RPMI8226 (cell line): Measurements from ENCODE around the gene GDPD5.

Experiments
- DNase-seq: peaks from one replicate; pipeline ENCODE4 v3.0.0-alpha.2; 2015

The GDPD5 gene

DNA sequence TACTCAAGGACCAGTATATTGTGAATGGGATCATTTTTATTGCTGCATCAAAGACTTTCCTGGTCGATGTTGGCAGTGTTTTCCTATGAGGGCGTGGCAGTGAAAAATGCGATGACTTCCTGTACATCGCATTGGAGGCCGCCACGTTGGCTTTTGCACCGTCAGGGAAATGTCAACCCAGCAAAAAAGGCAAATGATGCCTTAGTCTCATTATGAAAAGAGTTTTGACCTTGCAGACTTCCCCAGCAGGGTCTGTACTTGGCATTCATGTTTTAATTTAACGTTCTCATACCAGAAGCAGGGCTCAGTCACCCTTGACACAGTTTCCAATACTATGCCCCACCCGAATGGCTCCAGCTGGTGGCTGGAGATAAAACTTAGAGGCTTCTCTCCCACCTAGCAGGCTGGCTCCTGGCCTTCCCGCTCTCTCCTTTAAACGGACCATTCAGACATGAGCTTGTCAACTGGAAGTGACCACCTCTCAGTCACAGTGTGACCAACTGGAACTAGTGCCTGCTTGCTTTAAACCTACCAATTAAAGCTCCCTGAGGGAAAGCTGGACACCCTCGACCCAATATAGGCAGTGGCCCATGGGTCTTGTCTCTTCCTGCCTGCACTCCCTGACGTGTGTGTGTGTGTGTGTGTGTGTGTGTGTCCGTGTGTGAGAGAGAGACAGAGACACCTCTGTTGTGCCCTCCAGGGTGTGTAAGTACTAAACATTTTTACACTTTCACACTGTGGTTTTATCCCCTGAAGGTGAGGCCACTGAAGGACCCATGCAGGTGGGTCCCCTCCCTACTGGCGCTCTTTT lies 8.7 kb upstream of the GDPD5 start:
- peak; percentile 71 for DNase-seq

- no peak for DNase-seq
These were observed 8.1 kb upstream of the GDPD5 start for GRCh38 chr11:75533896-75534258.

- DNase-seq = peak; percentile 79
These were observed 6.7 kb upstream of the GDPD5 start for GRCh38 chr11:75532200-75533048.

DNA sequence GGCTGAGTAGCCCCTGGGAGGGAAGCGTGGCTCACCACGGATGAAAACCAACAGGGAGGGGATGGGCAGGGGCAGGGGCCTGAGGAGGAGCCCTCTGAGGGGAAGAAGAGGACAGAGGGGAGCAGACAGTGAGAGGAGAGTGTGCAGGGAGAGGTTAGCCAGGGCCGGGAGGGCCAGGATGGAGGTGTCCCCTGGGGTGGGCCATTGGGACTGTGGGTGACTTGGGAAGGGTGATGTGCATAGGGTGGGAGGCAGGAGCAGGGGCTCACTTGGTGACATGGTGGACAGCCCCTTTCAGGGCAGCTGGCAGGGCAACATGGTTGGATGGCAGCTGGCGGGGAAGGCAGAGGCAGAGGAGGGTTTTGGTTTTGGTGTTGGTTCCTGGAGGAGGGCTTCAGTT lies 5.6 kb upstream of the GDPD5 start:
- no peak for DNase-seq

GRCh38 chr11:75530577-75530976 lies 4.8 kb upstream of the GDPD5 start:
- DNase-seq = no peak

- no peak for DNase-seq
These were observed 2.4 kb upstream of the GDPD5 start for GRCh38 chr11:75527938-75528735.

DNA sequence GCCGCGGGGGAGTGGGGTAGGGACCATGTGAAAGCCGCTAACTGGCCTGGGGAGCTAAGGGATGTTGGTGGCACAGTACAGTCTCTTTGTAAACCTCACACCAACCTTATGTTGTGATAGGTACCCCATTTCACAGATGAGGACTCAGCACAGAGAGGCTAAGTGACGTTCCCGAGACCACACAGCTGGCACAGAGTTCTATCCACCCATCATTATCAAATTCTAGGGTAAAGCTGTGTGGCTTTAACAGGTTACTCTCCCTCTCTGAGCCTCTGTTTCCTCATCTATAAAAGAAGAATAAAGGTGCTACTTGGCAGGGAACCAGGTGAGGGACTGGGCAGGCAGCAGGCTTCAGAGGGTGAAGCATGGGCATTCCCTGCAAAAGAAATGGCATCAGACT lies 1.4 kb upstream of the GDPD5 start:
- DNase-seq = no peak

GRCh38 chr11:75526192-75526541 lies 426 bp upstream of the GDPD5 start:
- no peak for DNase-seq

DNA sequence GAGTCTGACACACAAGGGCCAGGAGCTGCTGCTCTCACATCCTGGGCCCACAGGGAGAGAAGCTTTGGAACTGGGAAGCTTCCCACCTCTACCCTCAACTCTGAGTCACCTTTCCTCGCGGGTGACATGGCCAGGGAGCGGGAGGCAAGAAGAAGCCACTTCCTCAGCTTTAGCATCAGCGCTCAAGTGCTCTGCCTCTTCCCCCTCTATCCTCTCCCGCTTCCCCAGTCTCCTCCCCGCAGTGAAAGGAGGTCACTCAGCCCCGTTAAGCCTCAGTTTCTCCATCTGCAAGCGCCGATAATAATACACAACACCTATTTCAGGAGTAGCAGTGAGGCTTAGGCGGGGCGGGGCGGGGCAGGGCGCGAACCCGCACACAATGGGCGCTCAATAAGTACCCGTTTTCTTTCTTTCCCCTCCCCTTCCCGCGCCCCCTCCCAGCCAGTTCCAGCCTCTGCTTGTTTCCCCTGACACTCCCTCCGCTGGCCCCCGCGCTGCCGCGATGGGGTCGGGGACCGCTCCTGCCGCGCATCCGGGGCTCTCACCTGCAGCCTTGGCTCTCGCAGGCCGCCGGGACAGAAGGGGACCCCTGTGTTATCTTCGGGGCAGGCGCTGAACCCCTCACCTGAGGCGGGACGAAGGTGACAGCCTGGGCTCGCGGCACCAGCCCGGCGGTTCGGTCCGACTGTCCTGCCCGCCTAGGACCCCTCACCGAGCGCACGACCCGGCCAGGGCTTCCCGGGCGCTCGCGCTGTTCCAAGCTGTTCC lies 892 bp downstream of the GDPD5 start:
- DNase-seq = no peak

DNA sequence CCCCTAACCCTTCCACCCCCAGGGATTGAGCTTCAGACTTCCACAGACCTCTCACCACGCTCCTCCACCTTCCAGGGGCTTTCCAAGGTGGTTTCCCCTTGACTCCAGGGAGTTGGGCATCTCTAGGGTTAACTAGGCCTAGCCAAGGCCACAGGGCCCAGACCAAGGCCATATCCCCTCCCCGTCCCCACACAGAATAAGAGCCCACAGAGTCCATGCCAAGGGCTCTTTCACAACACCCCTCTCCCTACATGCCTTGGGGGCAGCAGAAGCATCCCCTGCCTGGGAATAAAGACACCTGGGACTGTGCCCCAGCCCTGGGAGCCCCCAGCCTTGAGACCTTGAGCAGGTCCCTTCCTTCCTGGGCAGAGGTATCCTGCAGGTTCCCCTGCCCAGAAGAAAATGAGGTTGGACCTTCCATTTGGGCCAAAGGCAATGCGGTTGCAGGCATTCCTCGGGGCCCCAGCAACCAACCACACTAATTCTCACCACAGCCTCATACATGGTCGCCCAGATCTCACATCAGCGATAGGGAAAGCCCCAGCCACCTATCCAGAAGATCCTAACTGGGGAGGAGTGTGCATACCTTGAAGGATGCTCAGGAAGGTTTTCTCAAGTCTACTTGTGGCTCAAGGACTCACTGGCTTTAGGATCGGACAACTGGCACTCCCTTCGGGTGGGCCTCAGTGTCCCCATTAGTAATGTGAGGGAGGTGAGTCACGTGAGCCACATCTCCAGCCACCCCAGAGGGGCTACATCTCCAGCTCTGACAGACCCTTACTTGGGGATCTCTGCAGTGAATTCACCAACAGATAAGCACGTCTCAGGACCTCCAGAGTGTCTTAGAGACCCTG lies 1.7 kb downstream of the GDPD5 start:
- no peak for DNase-seq

GRCh38 chr11:75523189-75523588 lies 2.6 kb downstream of the GDPD5 start:
- DNase-seq = no peak

GRCh38 chr11:75522286-75523044 lies 3.3 kb downstream of the GDPD5 start:
- no peak for DNase-seq

DNA sequence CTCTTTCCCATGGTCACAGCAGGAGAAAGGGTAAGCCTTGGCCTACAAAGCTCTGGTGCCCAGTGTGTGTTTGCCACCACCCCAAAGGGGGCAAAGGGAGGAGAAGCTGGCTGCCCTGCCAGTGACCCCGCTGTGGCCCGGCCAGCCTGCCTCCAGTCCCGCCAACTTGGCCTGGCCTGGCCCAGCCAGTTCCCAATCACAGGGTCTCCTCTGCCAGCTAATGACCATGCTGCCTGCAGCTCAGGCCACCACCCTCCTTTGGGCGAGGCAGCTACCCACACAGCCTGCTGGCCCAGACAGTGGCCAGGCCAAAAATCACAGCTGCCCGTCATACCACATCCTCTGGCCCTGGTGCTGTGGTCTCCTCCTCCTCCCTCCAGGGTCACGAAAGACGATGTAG lies 5.1 kb downstream of the GDPD5 start:
- no peak for DNase-seq

DNA sequence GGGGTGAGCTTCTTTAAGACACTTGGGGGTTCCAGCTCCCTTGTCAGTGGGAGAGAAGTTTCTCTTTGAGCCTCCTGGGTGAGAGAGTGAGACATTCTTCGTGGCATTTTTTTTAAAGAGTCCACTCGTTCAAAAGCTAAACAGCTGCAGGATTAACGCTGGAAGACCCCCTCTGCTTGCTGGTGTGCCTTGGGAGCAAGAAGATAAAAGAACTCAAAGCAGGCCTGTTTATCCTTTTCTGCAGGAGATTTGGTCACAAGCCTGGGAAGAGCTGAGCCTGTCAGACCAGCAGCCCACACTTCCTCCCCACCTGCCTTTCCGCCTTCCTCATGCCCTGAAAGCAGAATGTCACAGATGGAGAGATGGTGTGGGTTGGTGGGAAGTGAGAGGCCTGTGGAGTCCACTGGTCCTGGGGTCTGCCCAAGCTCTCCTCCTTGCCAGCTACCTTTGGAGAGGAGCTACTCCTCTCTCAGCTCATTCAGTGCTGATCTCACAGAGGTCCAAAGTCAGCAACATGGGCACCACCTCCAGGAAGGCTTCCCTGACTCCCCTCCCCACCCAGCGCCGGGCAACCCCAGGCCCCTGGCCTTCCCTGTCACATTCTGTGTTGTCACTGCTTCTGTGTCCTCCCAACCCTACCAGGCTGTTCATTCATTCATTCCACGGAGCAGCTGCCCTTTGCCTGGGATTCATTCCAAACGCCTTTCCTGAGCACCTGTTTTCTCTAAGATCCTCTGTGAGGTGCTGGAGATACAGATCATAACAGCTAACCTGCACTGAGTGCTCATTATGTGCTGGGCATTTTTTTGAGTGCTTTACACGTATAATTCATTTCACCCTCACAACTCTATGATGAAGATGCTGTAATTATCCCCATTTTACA lies 6.7 kb downstream of the GDPD5 start:
- DNase-seq = no peak

DNA sequence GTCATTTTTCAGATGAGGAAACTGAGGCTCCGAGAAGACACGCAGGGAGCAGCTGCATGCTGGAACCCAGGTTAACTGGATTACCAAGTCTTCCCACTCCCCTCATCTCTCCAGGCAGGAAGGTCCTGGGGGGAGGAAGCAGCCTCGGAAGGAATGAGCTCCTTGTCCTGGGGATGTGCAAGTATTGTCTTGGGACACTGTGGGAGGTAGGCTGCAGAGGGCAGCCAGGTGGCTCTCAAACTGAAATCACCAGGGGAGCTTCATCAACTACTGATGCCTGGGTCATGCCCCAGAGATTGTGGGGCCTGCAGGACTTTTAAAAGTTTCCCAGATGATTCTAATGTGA lies 7.6 kb downstream of the GDPD5 start:
- DNase-seq = no peak

DNA sequence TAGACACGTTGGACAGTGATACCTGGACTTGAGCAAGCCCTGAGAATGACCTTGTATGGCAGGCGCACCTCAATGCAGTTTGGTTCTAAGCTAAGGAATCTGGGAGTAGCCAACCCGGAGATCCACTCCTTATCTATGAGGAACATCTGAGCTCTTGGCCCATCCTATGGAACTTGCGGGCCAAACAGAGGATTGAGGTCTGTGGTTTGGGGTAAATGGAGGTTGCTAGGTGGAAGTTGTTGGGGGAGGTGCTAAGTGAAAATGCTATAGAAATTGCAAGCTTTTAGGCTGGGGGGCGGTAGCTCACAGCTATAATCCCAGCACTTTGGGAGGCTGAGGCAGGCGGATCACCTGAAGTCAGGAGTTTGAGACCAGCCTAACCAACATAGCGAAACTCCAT lies 8.9 kb downstream of the GDPD5 start:
- DNase-seq = no peak

DNA sequence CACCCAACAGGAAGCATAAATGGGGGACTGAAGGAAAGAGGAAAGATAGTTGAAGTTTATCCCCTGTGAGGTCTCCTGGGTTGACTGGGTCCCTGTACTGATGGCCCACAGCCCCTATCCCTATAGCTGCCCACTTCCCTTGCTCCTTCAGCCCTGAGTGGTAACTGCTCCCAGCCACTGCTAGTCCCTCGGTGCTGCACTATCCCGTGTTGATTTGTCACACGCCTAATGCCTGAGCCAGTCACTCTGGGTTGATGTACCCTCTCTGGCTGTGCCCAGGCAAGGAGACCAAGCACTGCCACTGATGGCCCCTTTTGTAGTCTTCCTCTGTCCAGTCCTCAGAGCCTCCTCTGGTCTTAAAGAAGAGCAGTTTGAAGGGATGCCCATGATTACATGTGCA lies 9.6 kb downstream of the GDPD5 start:
- DNase-seq = no peak

DNA sequence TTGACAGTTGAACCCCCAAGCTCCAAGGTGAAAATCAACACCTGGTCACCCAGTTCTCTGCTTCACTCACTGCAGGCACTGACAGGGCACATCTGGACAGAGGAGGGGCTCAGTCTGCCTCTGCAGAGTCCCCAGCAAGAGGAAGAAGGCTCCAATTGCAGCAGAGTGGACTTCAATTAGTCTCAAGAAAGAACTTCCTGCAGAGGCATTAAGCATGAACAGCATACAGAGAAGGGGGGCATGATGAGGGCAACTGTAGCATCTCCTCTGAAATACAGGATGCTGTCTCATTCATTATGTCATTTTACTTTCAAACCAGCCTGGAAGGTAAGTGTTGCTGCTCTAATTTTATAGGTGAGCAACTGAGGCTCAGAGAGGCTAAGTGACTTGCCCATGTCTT lies 11.1 kb downstream of the GDPD5 start:
- no peak for DNase-seq

GRCh38 chr11:75513250-75513649 lies 12.5 kb downstream of the GDPD5 start:
- peak; percentile 68 for DNase-seq

DNA sequence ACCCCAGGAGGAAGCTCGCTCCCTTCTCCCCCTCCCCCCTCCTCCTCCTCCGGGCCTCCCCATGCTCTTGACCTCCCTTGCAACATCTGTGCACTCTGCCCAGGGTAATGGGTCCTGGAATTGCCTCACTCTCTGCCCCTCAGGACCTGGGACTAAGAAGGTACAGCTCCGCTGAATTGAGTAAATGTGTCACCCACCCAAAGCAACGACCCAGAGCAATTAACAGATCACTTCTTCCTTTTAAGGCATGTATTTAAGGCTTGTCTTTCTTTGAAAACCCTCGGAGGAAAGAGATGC lies 15.1 kb downstream of the GDPD5 start:
- no peak for DNase-seq
